Thyroid gland (tissue), 4 donors: ENCODE data around the gene CABLES2. TPM values are rescaled to one million over a fixed set of nuclear protein-coding genes. Genes with fewer than 3 reads are reported as not detected.

Experiments used
- DNase-seq, 2 donors: peaks; one replicate each; pipeline ENCODE4 v3.0.0-alpha.2; 2019
- H3K27ac ChIP-seq, 3 donors: fragments of 200-600 bp; sonication (generic); 1 replicate in 2 of 3; 2 replicates in 1 of 3; pipeline ENCODE4 v1.5.1; 2016 to 2019; ENCODE audit warnings: mild to moderate bottlenecking in 1 of 3, moderate library complexity in 1 of 3
- H3K27me3 ChIP-seq: fragments of 200-600 bp; sonication (generic); one replicate; pipeline ENCODE4 v1.5.1; 2019
- H3K36me3 ChIP-seq, 2 donors: fragments of 200-600 bp; sonication (generic); one replicate each; pipeline ENCODE4 v1.5.1; 2016 to 2019
- H3K4me1 ChIP-seq, 2 donors: fragments of 200-600 bp; sonication (generic); one replicate each; pipeline ENCODE4 v1.5.1; 2017 to 2019
- H3K4me3 ChIP-seq, 3 donors: fragments of 200-600 bp; sonication (generic); replicated peaks in 1 of 3; 1 replicate in 2 of 3; 2 replicates in 1 of 3; pipeline ENCODE4 v1.5.1; 2016; ENCODE audit warnings: mild to moderate bottlenecking in 1 of 3
- H3K9me3 ChIP-seq: fragments of 200-600 bp; sonication (generic); one replicate; pipeline ENCODE4 v1.5.1; 2017
- CTCF ChIP-seq, 6 experiments: fragments of 200-600 bp in 3 of 6; fragments of 450-650 bp in 3 of 6; sonication (generic) in 3 of 6; IDR thresholded peaks; one replicate each; pipeline ENCODE4 v1.5.1; 2016 to 2019; ENCODE audit warnings: antibody characterized with exemption in 6 of 6, mild to moderate bottlenecking in 2 of 6, inconsistent platforms in 1 of 6, moderate library complexity in 1 of 6
- POLR2A ChIP-seq, 2 donors: fragments of 450-650 bp; IDR thresholded peaks; one replicate each; pipeline ENCODE4 v1.6.1; 2017; ENCODE audit warnings: antibody characterized with exemption in 2 of 2, mild to moderate bottlenecking in 2 of 2, moderate library complexity in 1 of 2
- WGBS, 2 donors: methylation state at CpG; one replicate each; pipeline ENCODE4 v1.1.5; 2017; 5-methylcytosine and 5-hydroxymethylcytosine counted together
- intact Hi-C: fragments of 100-400 bp; cut with DNase I; formaldehyde crosslinking; loops from one replicate; pipeline ENCODE4 v1.15.1; 2023
- total RNA-seq, 4 donors: library from RNA; depleted of rRNA; stranded (reverse); fragments of >200 nt; gene quantifications; one replicate each; pipeline ENCODE4 v1.2.3, GENCODE V29; 2016

CABLES2 gene
- total RNA-seq, 4 donors from 2014 or later, result 5.8 to 8.5 (median 7.7) TPM

DNA sequence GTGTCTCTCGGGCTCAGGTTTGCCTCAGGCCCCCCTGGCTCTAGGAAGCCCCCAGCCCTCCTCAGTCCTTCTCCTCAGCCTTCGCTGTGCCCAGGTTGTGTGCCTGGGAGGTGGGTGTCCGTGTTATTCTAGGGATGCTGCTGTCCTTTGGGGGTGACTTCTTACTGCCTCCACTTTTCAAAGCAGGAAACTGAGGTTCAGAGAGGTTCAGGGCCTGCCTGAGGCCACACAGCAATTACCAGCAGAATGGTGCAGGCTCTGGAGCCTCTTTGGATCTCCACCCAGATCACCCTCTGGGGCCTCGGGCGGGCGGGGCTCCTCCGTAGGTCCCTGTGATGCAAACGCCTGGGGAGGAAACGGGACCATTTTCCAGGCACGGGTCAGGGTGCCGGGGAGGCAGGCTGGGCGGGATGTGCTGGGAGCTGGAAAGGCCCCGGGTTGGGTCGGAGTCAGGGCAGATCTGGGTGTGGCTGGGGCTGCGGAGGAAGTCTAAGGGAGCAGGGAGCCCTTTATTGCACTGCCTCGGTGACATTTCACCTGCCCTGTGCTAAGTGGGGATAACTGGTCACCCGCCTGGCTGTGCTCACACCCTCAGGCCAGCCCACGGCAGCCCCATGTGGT, 45.5 kb upstream of the CABLES2 start:
- WGBS, 2 donors, result 82 to 92% methylated on average over 12 to 15 of the region's 18 CpGs
- DNase-seq, result no peak
- no peaks in the 10 kb centered on the region for H3K27me3 ChIP-seq
- no peak overlapping the region for H3K27ac ChIP-seq
- no peaks in the 10 kb centered on the region for H3K36me3 ChIP-seq
- H3K4me1 ChIP-seq, result peaks cover 3 to 5% of the 10 kb centered on the region in 2 donors
- intact Hi-C loops, result no loop called here
- no peaks in the 10 kb centered on the region for H3K9me3 ChIP-seq
- TF ChIP-seq POLR2A (IDR thresholded peaks at IDR 0.05) (no peak), CTCF (IDR thresholded peaks at IDR 0.05) (no peak)
- H3K4me3 ChIP-seq, result no peak overlapping the region

DNA sequence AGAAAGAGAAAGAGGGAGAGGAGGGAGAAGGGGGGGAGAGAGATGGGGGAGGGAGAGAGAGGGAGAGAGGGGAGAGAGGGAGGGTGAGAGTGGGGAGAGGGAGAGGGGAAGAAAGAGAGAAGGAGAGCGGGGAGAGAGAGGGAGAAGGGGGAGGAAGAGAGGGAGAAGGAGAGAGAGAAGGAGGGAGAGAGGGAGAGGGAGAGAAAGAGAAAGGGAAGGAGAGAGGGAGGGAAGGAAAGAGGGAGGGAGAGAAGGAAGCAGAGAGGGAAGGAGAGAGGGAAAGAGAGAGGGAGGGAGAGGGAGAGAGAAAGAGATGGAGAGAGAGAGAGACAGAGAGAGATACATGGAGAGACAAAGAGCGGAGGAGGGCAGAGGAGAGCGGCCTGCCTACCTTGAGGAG, 44.9 kb upstream of the CABLES2 start:
- H3K27me3 ChIP-seq, result no peaks in the 10 kb centered on the region
- DNase-seq, result no peak
- peaks cover 3 to 5% of the 10 kb centered on the region in 2 donors for H3K4me1 ChIP-seq
- H3K9me3 ChIP-seq, result no peaks in the 10 kb centered on the region
- TF ChIP-seq POLR2A (IDR thresholded peaks at IDR 0.05) (no peak), CTCF (IDR thresholded peaks at IDR 0.05) (no peak)
- no peak overlapping the region for H3K27ac ChIP-seq
- no peaks in the 10 kb centered on the region for H3K36me3 ChIP-seq
- intact Hi-C loops, result no loop called here
- 90 to 92% methylated on average over 3 of the region's 3 CpGs for WGBS, 2 donors
- H3K4me3 ChIP-seq, result no peak overlapping the region

DNA sequence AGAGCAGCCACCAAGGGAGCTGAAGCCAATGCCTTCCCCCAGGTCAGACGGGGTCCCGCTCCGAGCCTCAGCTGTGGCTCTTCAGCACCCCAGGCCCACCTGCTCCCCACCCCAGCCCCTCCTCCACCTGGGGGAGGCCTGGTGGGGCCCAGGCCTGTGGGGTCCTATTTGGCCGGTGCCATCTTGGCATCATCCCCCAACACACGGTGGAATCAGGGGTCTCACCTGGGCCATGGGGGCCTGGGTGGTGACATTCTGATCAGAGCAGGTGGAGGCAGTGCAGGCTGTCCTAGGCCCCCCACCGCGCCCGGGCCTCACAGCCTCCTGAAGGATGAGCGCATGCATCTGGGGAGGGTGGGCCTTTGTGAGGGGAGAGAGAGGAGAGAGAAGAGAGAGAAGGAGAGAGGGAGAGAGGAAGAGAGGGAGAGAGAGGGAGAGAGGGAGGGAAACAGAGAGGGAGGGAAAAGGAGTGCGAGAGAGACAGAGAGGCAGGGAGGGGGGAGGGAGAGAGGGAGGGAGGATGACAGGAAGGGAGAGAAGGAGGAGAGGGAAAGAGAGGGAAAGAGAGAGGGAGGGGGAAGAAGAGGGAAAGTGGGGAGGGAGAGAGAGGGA, 44.2 kb upstream of the CABLES2 start:
- 68 to 78% methylated on average over 5 to 9 of the region's 10 CpGs for WGBS, 2 donors
- no peak for TF ChIP-seq POLR2A (IDR thresholded peaks at IDR 0.05)
- TF ChIP-seq CTCF (IDR thresholded peaks at IDR 0.05), result no peak
- H3K27ac ChIP-seq, result no peak overlapping the region
- H3K9me3 ChIP-seq, result no peaks in the 10 kb centered on the region
- intact Hi-C loops, result no loop called here
- no peak overlapping the region for H3K4me3 ChIP-seq
- H3K4me1 ChIP-seq, result peaks cover 3 to 5% of the 10 kb centered on the region in 2 donors
- DNase-seq, result no peak
- H3K27me3 ChIP-seq, result no peaks in the 10 kb centered on the region
- H3K36me3 ChIP-seq, result no peaks in the 10 kb centered on the region

- Histone ChIP-seq H3K9me3 (no peaks in the 10 kb centered on the region), H3K27me3 (no peaks in the 10 kb centered on the region)
- DNase-seq, result peak; percentile 75 to 76
These were observed 43.0 kb upstream of the CABLES2 start for GRCh38 chr20:62449951-62450691.

More at GRCh38 chr20:62449951-62450691, 43.0 kb upstream of the CABLES2 start:
- Histone ChIP-seq H3K36me3 (no peaks in the 10 kb centered on the region), H3K4me1 (peaks cover 3 to 5% of the 10 kb centered on the region in 2 donors), H3K27ac (no peak overlapping the region), H3K4me3 (no peak overlapping the region)
- 63 to 71% methylated on average over 15 of the region's 24 CpGs for WGBS, 2 donors
- intact Hi-C loops, result no loop called here
- TF ChIP-seq CTCF (IDR thresholded peaks at IDR 0.05) (no peak), POLR2A (IDR thresholded peaks at IDR 0.05) (no peak)
